ENCODE measurements around the gene BOLA1. TPM values are rescaled to one million over a fixed set of nuclear protein-coding genes. Genes with fewer than 3 reads are reported as not detected.

The BOLA1 gene
- polyA plus RNA-seq, 1 of the 3 experiments (the other 2 are of a cell fraction): 24.6 TPM

DNA sequence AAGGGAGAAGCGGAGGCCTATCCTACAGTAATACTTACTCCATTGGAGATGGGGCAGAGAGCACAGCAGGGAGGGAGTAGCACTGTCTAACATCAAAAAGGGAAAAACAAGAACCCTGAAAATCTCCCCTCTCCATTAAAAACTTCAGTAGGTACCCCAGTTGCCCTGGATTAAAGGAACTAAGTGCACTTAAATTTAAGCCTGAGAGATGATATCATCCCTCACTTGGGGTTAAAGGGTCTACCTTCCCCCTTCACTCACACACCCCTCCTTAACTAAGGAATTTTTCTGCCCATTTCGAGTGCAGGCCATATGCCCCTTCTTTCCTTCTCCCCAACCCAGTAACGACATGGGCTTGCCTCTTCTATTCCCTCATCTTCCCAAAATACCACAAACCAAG is 41.1 kb downstream of the BOLA1 start:
- CTCF ChIA-PET: interaction anchor here (0.7 to 1.0 kb wide), 3 partner anchors 34 to 247 kb away, joined by 3 read pairs; no protein-coding TSS in a partner anchor
- POLR2A ChIA-PET: interaction anchor here (3.4 kb wide), 1 partner anchor 53 kb away, joined by 30 read pairs; a partner anchor contains a TSS
- H3K27ac ChIP-seq (ENCODE audit: low read depth in 2 of 2, low read length in 1 of 2): peak overlapping the region; percentile 83 to 98

DNA sequence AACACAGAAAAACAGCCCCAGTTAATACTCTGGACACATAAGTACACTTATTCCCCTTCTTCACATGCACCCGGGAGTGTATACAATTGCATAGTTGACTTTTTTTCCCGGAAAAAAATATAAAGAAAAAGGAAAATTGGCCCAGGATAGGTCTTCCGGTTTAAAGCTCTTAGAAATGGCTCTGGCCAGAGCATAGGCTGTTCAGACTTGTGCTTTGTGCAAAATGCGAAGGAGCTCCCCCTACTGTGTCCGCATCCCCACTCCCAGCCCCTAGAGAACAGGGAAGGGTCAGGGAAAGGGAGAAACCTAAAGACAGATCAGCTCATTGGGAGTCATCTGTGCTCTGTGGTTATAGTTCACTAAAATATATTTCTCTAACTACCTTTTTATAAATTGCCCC is 42.8 kb downstream of the BOLA1 start:
- CTCF ChIA-PET: interaction anchor here (0.6 to 4.5 kb wide), 16 partner anchors 11 to 245 kb away, joined by 3 to 33 read pairs (median 5); a partner anchor contains a TSS
- H3F3A ChIP-seq (replicated peaks; ENCODE audit: insufficient read depth): peaks cover 47% of the 10 kb centered on the region
- peaks cover 19 to 25% of the 10 kb centered on the region in 2 experiments for H3K4me1 ChIP-seq (ENCODE audit: control insufficient read depth in 1 of 2, insufficient read depth in 2 of 2, low read depth in 1 of 2, low read length in 1 of 2)
- no peaks in the 10 kb centered on the region for H3K9me2 ChIP-seq
- POLR2A ChIA-PET: interaction anchor here (1.0 to 1.6 kb wide), 3 partner anchors 14 to 55 kb away, joined by 4 to 26 read pairs (median 8); partner anchors contain the start of gene SF3B4
- H3K79me2 ChIP-seq (ENCODE audit: insufficient read depth): no peaks in the 10 kb centered on the region
- H3K27ac ChIP-seq (ENCODE audit: low read depth in 2 of 2, low read length in 1 of 2): peak overlapping the region; percentile 4 to 53; a peak in 3 of 4 replicates
- peaks cover 22 to 32% of the 10 kb centered on the region in 2 experiments for H3K36me3 ChIP-seq (replicated peaks in 1 of 2; ENCODE audit: control insufficient read depth in 1 of 2, insufficient read depth in 2 of 2, low read length in 1 of 2)
- H3K4me3 ChIP-seq (ENCODE audit: low read depth in 2 of 2, low read length in 1 of 2): no peak overlapping the region
- H3K9me3 ChIP-seq: no peaks in the 10 kb centered on the region
- no peak overlapping the region for H3K9ac ChIP-seq
- H3K27me3 ChIP-seq (ENCODE audit: insufficient read depth): no peaks in the 10 kb centered on the region
- H4K20me1 ChIP-seq (ENCODE audit: insufficient read depth): no peaks in the 10 kb centered on the region
- H3K4me2 ChIP-seq: no peak overlapping the region; the same call in 1 of the 2 replicates
- DNase-seq: peak; percentile 82
- 53% methylated on average over 5 of the region's 5 CpGs for WGBS (ENCODE audit: low lambda C conversion rate)
- no peak overlapping the region for H2AFZ ChIP-seq (ENCODE audit: low read depth)
- TF ChIP-seq, protein P1, sequence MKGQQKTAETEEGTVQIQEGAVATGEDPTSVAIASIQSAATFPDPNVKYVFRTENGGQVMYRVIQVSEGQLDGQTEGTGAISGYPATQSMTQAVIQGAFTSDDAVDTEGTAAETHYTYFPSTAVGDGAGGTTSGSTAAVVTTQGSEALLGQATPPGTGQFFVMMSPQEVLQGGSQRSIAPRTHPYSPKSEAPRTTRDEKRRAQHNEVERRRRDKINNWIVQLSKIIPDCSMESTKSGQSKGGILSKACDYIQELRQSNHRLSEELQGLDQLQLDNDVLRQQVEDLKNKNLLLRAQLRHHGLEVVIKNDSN (IDR thresholded peaks at IDR 0.05; ENCODE audit: borderline replicate concordance, low read depth): no peak
- TF ChIP-seq, protein P2, sequence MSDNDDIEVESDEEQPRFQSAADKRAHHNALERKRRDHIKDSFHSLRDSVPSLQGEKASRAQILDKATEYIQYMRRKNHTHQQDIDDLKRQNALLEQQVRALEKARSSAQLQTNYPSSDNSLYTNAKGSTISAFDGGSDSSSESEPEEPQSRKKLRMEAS (IDR thresholded peaks at IDR 0.05; ENCODE audit: low read depth): no peak
- TF ChIP-seq, protein P3, sequence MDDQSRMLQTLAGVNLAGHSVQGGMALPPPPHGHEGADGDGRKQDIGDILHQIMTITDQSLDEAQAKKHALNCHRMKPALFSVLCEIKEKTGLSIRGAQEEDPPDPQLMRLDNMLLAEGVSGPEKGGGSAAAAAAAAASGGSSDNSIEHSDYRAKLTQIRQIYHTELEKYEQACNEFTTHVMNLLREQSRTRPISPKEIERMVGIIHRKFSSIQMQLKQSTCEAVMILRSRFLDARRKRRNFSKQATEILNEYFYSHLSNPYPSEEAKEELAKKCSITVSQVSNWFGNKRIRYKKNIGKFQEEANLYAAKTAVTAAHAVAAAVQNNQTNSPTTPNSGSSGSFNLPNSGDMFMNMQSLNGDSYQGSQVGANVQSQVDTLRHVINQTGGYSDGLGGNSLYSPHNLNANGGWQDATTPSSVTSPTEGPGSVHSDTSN (IDR thresholded peaks at IDR 0.05): no peak
- no peak for TF ChIP-seq TAF1 (IDR thresholded peaks at IDR 0.05; ENCODE audit: borderline replicate concordance, low read depth, low read length)
- TF ChIP-seq FOSL2 (IDR thresholded peaks at IDR 0.05; ENCODE audit: borderline replicate concordance, low read depth): no peak
- TF ChIP-seq, protein P4, sequence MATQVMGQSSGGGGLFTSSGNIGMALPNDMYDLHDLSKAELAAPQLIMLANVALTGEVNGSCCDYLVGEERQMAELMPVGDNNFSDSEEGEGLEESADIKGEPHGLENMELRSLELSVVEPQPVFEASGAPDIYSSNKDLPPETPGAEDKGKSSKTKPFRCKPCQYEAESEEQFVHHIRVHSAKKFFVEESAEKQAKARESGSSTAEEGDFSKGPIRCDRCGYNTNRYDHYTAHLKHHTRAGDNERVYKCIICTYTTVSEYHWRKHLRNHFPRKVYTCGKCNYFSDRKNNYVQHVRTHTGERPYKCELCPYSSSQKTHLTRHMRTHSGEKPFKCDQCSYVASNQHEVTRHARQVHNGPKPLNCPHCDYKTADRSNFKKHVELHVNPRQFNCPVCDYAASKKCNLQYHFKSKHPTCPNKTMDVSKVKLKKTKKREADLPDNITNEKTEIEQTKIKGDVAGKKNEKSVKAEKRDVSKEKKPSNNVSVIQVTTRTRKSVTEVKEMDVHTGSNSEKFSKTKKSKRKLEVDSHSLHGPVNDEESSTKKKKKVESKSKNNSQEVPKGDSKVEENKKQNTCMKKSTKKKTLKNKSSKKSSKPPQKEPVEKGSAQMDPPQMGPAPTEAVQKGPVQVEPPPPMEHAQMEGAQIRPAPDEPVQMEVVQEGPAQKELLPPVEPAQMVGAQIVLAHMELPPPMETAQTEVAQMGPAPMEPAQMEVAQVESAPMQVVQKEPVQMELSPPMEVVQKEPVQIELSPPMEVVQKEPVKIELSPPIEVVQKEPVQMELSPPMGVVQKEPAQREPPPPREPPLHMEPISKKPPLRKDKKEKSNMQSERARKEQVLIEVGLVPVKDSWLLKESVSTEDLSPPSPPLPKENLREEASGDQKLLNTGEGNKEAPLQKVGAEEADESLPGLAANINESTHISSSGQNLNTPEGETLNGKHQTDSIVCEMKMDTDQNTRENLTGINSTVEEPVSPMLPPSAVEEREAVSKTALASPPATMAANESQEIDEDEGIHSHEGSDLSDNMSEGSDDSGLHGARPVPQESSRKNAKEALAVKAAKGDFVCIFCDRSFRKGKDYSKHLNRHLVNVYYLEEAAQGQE (IDR thresholded peaks at IDR 0.05; ENCODE audit: low read depth, low read length): no peak
- TF ChIP-seq NRF1 (IDR thresholded peaks at IDR 0.05; ENCODE audit: low read depth, low read length): no peak
- TF ChIP-seq, protein P5, sequence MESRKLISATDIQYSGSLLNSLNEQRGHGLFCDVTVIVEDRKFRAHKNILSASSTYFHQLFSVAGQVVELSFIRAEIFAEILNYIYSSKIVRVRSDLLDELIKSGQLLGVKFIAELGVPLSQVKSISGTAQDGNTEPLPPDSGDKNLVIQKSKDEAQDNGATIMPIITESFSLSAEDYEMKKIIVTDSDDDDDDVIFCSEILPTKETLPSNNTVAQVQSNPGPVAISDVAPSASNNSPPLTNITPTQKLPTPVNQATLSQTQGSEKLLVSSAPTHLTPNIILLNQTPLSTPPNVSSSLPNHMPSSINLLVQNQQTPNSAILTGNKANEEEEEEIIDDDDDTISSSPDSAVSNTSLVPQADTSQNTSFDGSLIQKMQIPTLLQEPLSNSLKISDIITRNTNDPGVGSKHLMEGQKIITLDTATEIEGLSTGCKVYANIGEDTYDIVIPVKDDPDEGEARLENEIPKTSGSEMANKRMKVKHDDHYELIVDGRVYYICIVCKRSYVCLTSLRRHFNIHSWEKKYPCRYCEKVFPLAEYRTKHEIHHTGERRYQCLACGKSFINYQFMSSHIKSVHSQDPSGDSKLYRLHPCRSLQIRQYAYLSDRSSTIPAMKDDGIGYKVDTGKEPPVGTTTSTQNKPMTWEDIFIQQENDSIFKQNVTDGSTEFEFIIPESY (IDR thresholded peaks at IDR 0.05; ENCODE audit: borderline replicate concordance, low read depth): no peak
- no peak for TF ChIP-seq FOXM1 (IDR thresholded peaks at IDR 0.05; ENCODE audit: low read depth)
- no peak for TF ChIP-seq RXRA (IDR thresholded peaks at IDR 0.05; ENCODE audit: borderline replicate concordance, low read depth)
- no peak for TF ChIP-seq ELF1 (IDR thresholded peaks at IDR 0.05)
- TF ChIP-seq, protein P6, sequence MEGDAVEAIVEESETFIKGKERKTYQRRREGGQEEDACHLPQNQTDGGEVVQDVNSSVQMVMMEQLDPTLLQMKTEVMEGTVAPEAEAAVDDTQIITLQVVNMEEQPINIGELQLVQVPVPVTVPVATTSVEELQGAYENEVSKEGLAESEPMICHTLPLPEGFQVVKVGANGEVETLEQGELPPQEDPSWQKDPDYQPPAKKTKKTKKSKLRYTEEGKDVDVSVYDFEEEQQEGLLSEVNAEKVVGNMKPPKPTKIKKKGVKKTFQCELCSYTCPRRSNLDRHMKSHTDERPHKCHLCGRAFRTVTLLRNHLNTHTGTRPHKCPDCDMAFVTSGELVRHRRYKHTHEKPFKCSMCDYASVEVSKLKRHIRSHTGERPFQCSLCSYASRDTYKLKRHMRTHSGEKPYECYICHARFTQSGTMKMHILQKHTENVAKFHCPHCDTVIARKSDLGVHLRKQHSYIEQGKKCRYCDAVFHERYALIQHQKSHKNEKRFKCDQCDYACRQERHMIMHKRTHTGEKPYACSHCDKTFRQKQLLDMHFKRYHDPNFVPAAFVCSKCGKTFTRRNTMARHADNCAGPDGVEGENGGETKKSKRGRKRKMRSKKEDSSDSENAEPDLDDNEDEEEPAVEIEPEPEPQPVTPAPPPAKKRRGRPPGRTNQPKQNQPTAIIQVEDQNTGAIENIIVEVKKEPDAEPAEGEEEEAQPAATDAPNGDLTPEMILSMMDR (IDR thresholded peaks at IDR 0.05): peak; percentile 43
- TF ChIP-seq MXI1 (IDR thresholded peaks at IDR 0.05; ENCODE audit: low read depth, low read length): no peak; the same call in 1 of the 2 replicates

More for the DNA sequence above, 41.1 kb downstream of the BOLA1 start:
- Histone ChIP-seq H3F3A (replicated peaks; ENCODE audit: insufficient read depth) (peaks cover 47% of the 10 kb centered on the region), H3K9me2 (no peaks in the 10 kb centered on the region), H3K9ac (no peak overlapping the region), H3K4me2 (no peak overlapping the region), H3K4me3 (ENCODE audit: low read depth in 2 of 2, low read length in 1 of 2) (no peak overlapping the region), H2AFZ (ENCODE audit: low read depth) (no peak overlapping the region), H3K36me3 (replicated peaks in 1 of 2; ENCODE audit: control insufficient read depth in 1 of 2, insufficient read depth in 2 of 2, low read length in 1 of 2) (peaks cover 13 to 26% of the 10 kb centered on the region in 2 experiments), H3K9me3 (no peaks in the 10 kb centered on the region), H3K27me3 (ENCODE audit: insufficient read depth) (no peaks in the 10 kb centered on the region), H4K20me1 (ENCODE audit: insufficient read depth) (no peaks in the 10 kb centered on the region), H3K4me1 (ENCODE audit: control insufficient read depth in 1 of 2, insufficient read depth in 2 of 2, low read depth in 1 of 2, low read length in 1 of 2) (peaks cover 22 to 29% of the 10 kb centered on the region in 2 experiments), H3K79me2 (ENCODE audit: insufficient read depth) (no peaks in the 10 kb centered on the region)
- WGBS (ENCODE audit: low lambda C conversion rate): 94% methylated on average over 3 of the region's 3 CpGs
- no peak for DNase-seq
- TF ChIP-seq JUND (IDR thresholded peaks at IDR 0.05): no peak
- no peak for TF ChIP-seq POLR2AphosphoS5 (IDR thresholded peaks at IDR 0.05; ENCODE audit: low read depth, low read length)
- TF ChIP-seq FOSL2 (IDR thresholded peaks at IDR 0.05; ENCODE audit: borderline replicate concordance, low read depth): no peak
- TF ChIP-seq, protein P1 (IDR thresholded peaks at IDR 0.05; ENCODE audit: borderline replicate concordance, low read depth): no peak
- no peak for TF ChIP-seq YY1 (IDR thresholded peaks at IDR 0.05; ENCODE audit: low read depth)
- TF ChIP-seq MXI1 (IDR thresholded peaks at IDR 0.05; ENCODE audit: low read depth, low read length): no peak
